ENCODE results near the gene DCC. TPM values are rescaled to one million over a fixed set of nuclear protein-coding genes. Genes with fewer than 3 reads are reported as not detected.

The DCC gene
- total RNA-seq, 1 experiment from 2014 or later = not detected

DNA sequence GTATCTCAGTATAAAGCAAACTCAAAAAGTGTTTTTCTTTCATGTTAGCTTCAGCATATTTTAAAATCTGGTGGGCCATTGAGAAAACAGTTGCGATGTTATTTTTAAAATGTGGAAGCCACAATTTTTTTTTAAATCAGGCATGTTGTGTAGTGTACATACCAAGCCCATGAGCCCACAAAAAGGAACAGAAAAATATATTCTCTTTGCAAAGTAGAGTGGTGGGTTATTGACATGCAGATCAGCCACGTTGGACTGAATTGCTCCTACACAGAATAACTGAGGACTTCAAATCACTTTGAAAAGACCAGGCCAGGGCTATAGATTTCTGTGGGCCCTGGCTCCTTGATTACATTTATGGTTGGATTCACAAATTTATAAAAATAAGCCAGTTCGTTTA, 774.4 kb downstream of the DCC start:
- H3K36me3 ChIP-seq (ENCODE audit: insufficient read depth, low read length) = no peaks in the 10 kb centered on the region
- H4K20me1 ChIP-seq (ENCODE audit: insufficient read depth, low read depth, low read length) = no peaks in the 10 kb centered on the region
- H3K9ac ChIP-seq (ENCODE audit: low read length) = no peak overlapping the region
- no peaks in the 10 kb centered on the region for H3K79me2 ChIP-seq (ENCODE audit: low read length)
- no peak overlapping the region for H3K27ac ChIP-seq (ENCODE audit: low read length)
- no peaks in the 10 kb centered on the region for H3K4me1 ChIP-seq (ENCODE audit: low read length)
- no peak overlapping the region for H3K4me2 ChIP-seq (ENCODE audit: low read depth, low read length, poor library complexity, severe bottlenecking)
- H2AFZ ChIP-seq (ENCODE audit: low read length) = no peak overlapping the region
- DNase-seq = no peak
- no peaks in the 10 kb centered on the region for H3K9me2 ChIP-seq (replicated peaks; ENCODE audit: insufficient read depth, low read length)
- peaks cover 26% of the 10 kb centered on the region for H3K9me3 ChIP-seq (ENCODE audit: low read length)
- no peak overlapping the region for H3K4me3 ChIP-seq (ENCODE audit: low read length)
- H3K27me3 ChIP-seq (ENCODE audit: low read length) = no peaks in the 10 kb centered on the region

- H3K27me3 ChIP-seq (ENCODE audit: low read length) = no peaks in the 10 kb centered on the region
- DNase-seq = no peak
- H3K36me3 ChIP-seq (ENCODE audit: insufficient read depth, low read length) = no peaks in the 10 kb centered on the region
- no peak overlapping the region for H3K9ac ChIP-seq (ENCODE audit: low read length)
- no peak overlapping the region for H3K4me3 ChIP-seq (ENCODE audit: low read length)
- no peak overlapping the region for H3K27ac ChIP-seq (ENCODE audit: low read length)
- no peak overlapping the region for H2AFZ ChIP-seq (ENCODE audit: low read length)
- no peaks in the 10 kb centered on the region for H3K4me1 ChIP-seq (ENCODE audit: low read length)
- H3K9me3 ChIP-seq (ENCODE audit: low read length) = peaks cover 28% of the 10 kb centered on the region
- H3K9me2 ChIP-seq (replicated peaks; ENCODE audit: insufficient read depth, low read length) = no peaks in the 10 kb centered on the region
- H3K79me2 ChIP-seq (ENCODE audit: low read length) = no peaks in the 10 kb centered on the region
- no peaks in the 10 kb centered on the region for H4K20me1 ChIP-seq (ENCODE audit: insufficient read depth, low read depth, low read length)
- H3K4me2 ChIP-seq (ENCODE audit: low read depth, low read length, poor library complexity, severe bottlenecking) = no peak overlapping the region
Observed at GRCh38 chr18:53115876-53116585, 776.0 kb downstream of the DCC start.

DNA sequence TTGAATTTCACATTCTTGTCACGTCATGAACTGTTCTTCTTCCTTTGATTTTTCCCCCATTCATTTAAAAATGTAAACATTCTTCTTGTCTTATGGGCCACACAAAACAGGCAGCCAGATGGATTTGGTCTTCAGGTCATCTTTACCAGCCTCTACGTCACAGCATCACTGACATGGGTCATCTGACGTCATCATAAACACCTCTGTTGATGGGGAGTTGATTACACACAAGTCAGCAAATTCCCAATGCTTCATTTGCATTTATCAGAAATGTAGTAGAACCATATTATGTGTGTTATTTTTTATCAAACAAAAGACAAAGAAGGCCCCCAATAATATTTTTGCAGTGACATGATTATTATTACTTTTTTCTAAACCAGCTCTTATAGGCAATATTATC, 777.9 kb downstream of the DCC start:
- no peaks in the 10 kb centered on the region for H3K79me2 ChIP-seq (ENCODE audit: low read length)
- no peak overlapping the region for H3K4me3 ChIP-seq (ENCODE audit: low read length)
- no peaks in the 10 kb centered on the region for H3K9me2 ChIP-seq (replicated peaks; ENCODE audit: insufficient read depth, low read length)
- no peak for DNase-seq
- H4K20me1 ChIP-seq (ENCODE audit: insufficient read depth, low read depth, low read length) = no peaks in the 10 kb centered on the region
- peaks cover 33% of the 10 kb centered on the region for H3K9me3 ChIP-seq (ENCODE audit: low read length)
- no peak overlapping the region for H3K27ac ChIP-seq (ENCODE audit: low read length)
- no peaks in the 10 kb centered on the region for H3K36me3 ChIP-seq (ENCODE audit: insufficient read depth, low read length)
- no peaks in the 10 kb centered on the region for H3K27me3 ChIP-seq (ENCODE audit: low read length)
- H3K9ac ChIP-seq (ENCODE audit: low read length) = no peak overlapping the region
- no peaks in the 10 kb centered on the region for H3K4me1 ChIP-seq (ENCODE audit: low read length)
- no peak overlapping the region for H3K4me2 ChIP-seq (ENCODE audit: low read depth, low read length, poor library complexity, severe bottlenecking)
- H2AFZ ChIP-seq (ENCODE audit: low read length) = no peak overlapping the region

DNA sequence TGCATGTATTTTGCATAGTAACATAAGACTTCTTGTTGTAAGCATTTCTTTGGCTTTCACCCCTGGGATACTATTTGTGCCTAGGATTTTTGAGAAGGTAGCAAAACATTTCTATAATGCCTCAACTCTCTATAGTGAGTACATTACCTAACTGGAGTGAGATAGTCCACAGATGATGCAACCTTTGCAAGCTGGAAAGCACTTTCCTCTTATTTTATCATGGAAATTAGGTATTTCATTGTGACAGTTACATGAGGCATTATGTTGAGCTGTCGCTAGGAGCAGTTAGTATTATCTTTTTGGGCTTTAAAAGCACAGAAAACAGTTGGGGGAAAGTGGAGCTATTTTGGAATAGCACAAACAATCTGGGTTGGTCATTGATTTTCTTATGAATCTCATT, 786.2 kb downstream of the DCC start:
- Histone ChIP-seq H3K27me3 (ENCODE audit: low read length) (no peaks in the 10 kb centered on the region), H3K79me2 (ENCODE audit: low read length) (no peaks in the 10 kb centered on the region), H3K9ac (ENCODE audit: low read length) (no peak overlapping the region), H3K4me2 (ENCODE audit: low read depth, low read length, poor library complexity, severe bottlenecking) (no peak overlapping the region), H3K9me3 (ENCODE audit: low read length) (peaks cover 16% of the 10 kb centered on the region), H3K36me3 (ENCODE audit: insufficient read depth, low read length) (no peaks in the 10 kb centered on the region), H3K4me3 (ENCODE audit: low read length) (no peak overlapping the region), H4K20me1 (ENCODE audit: insufficient read depth, low read depth, low read length) (no peaks in the 10 kb centered on the region), H2AFZ (ENCODE audit: low read length) (no peak overlapping the region), H3K4me1 (ENCODE audit: low read length) (no peaks in the 10 kb centered on the region), H3K9me2 (replicated peaks; ENCODE audit: insufficient read depth, low read length) (no peaks in the 10 kb centered on the region), H3K27ac (ENCODE audit: low read length) (no peak overlapping the region)
- no peak for DNase-seq

GRCh38 chr18:53131001-53131400, 791.0 kb downstream of the DCC start:
- peaks cover 18% of the 10 kb centered on the region for H3K9me3 ChIP-seq (ENCODE audit: low read length)
- no peaks in the 10 kb centered on the region for H3K27me3 ChIP-seq (ENCODE audit: low read length)
- H3K27ac ChIP-seq (ENCODE audit: low read length) = no peak overlapping the region
- no peaks in the 10 kb centered on the region for H3K4me1 ChIP-seq (ENCODE audit: low read length)
- H3K9me2 ChIP-seq (replicated peaks; ENCODE audit: insufficient read depth, low read length) = no peaks in the 10 kb centered on the region
- H3K4me2 ChIP-seq (ENCODE audit: low read depth, low read length, poor library complexity, severe bottlenecking) = no peak overlapping the region
- H3K79me2 ChIP-seq (ENCODE audit: low read length) = no peaks in the 10 kb centered on the region
- DNase-seq = no peak
- no peaks in the 10 kb centered on the region for H3K36me3 ChIP-seq (ENCODE audit: insufficient read depth, low read length)
- H3K4me3 ChIP-seq (ENCODE audit: low read length) = no peak overlapping the region
- H4K20me1 ChIP-seq (ENCODE audit: insufficient read depth, low read depth, low read length) = no peaks in the 10 kb centered on the region
- no peak overlapping the region for H3K9ac ChIP-seq (ENCODE audit: low read length)
- H2AFZ ChIP-seq (ENCODE audit: low read length) = no peak overlapping the region

DNA sequence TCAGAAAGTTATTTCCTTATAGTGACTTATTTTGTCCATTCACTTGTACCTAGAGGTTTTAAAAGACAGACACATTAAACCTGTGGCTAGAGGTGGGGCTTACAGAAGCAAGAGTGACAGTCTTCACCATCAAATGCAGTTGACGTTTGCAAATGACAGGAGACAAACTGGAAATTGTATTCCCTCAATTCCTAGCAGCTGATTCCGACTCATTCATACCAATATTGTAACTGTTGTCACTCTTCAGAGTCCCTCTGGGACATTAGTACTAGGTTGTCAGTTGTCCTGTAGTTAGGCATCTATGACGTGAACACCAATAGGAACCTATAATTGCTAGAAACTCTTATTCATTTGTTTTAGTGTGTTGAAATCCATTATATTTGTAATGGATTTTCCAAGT, 794.7 kb downstream of the DCC start:
- no peaks in the 10 kb centered on the region for H3K79me2 ChIP-seq (ENCODE audit: low read length)
- no peak overlapping the region for H2AFZ ChIP-seq (ENCODE audit: low read length)

GRCh38 chr18:53135654-53136053, 795.7 kb downstream of the DCC start:
- Histone ChIP-seq H3K9me2 (replicated peaks; ENCODE audit: insufficient read depth, low read length) (no peaks in the 10 kb centered on the region), H4K20me1 (ENCODE audit: insufficient read depth, low read depth, low read length) (no peaks in the 10 kb centered on the region), H3K4me2 (ENCODE audit: low read depth, low read length, poor library complexity, severe bottlenecking) (no peak overlapping the region), H3K36me3 (ENCODE audit: insufficient read depth, low read length) (no peaks in the 10 kb centered on the region), H3K27me3 (ENCODE audit: low read length) (no peaks in the 10 kb centered on the region), H3K4me3 (ENCODE audit: low read length) (no peak overlapping the region), H3K4me1 (ENCODE audit: low read length) (no peaks in the 10 kb centered on the region), H3K9ac (ENCODE audit: low read length) (no peak overlapping the region), H2AFZ (ENCODE audit: low read length) (no peak overlapping the region), H3K79me2 (ENCODE audit: low read length) (no peaks in the 10 kb centered on the region), H3K27ac (ENCODE audit: low read length) (no peak overlapping the region), H3K9me3 (ENCODE audit: low read length) (peaks cover 10% of the 10 kb centered on the region)
- no peak for DNase-seq

More for the DNA sequence above, 794.7 kb downstream of the DCC start:
- H3K27me3 ChIP-seq (ENCODE audit: low read length) = no peaks in the 10 kb centered on the region
- no peaks in the 10 kb centered on the region for H3K4me1 ChIP-seq (ENCODE audit: low read length)
- H4K20me1 ChIP-seq (ENCODE audit: insufficient read depth, low read depth, low read length) = no peaks in the 10 kb centered on the region
- no peak overlapping the region for H3K4me3 ChIP-seq (ENCODE audit: low read length)
- DNase-seq = no peak
- no peak overlapping the region for H3K4me2 ChIP-seq (ENCODE audit: low read depth, low read length, poor library complexity, severe bottlenecking)
- H3K27ac ChIP-seq (ENCODE audit: low read length) = no peak overlapping the region
- no peaks in the 10 kb centered on the region for H3K36me3 ChIP-seq (ENCODE audit: insufficient read depth, low read length)
- H3K9ac ChIP-seq (ENCODE audit: low read length) = no peak overlapping the region
- no peaks in the 10 kb centered on the region for H3K9me2 ChIP-seq (replicated peaks; ENCODE audit: insufficient read depth, low read length)
- peaks cover 14% of the 10 kb centered on the region for H3K9me3 ChIP-seq (ENCODE audit: low read length)

- H3K27ac ChIP-seq (ENCODE audit: low read length) = no peak overlapping the region
- no peaks in the 10 kb centered on the region for H3K36me3 ChIP-seq (ENCODE audit: insufficient read depth, low read length)
- no peak overlapping the region for H2AFZ ChIP-seq (ENCODE audit: low read length)
Observed at GRCh38 chr18:53139746-53140500, 799.9 kb downstream of the DCC start.

More at GRCh38 chr18:53139746-53140500, 799.9 kb downstream of the DCC start:
- Histone ChIP-seq H3K4me1 (ENCODE audit: low read length) (no peaks in the 10 kb centered on the region), H3K27me3 (ENCODE audit: low read length) (no peaks in the 10 kb centered on the region), H3K4me3 (ENCODE audit: low read length) (no peak overlapping the region), H3K4me2 (ENCODE audit: low read depth, low read length, poor library complexity, severe bottlenecking) (no peak overlapping the region), H4K20me1 (ENCODE audit: insufficient read depth, low read depth, low read length) (no peaks in the 10 kb centered on the region), H3K79me2 (ENCODE audit: low read length) (no peaks in the 10 kb centered on the region), H3K9me3 (ENCODE audit: low read length) (peaks cover 4% of the 10 kb centered on the region), H3K9me2 (replicated peaks; ENCODE audit: insufficient read depth, low read length) (no peaks in the 10 kb centered on the region), H3K9ac (ENCODE audit: low read length) (no peak overlapping the region)
- no peak for DNase-seq
